HG03135 (cell line): ENCODE results near the gene STK33.

Experiments
- ATAC-seq: cut with Tn5 transposase; IDR thresholded peaks from one replicate; pipeline ENCODE4 v1.9.1; 2021; ENCODE audit warnings: mild to moderate bottlenecking, moderate library complexity; ENCODE audit not compliant: unreplicated experiment

The STK33 gene

DNA sequence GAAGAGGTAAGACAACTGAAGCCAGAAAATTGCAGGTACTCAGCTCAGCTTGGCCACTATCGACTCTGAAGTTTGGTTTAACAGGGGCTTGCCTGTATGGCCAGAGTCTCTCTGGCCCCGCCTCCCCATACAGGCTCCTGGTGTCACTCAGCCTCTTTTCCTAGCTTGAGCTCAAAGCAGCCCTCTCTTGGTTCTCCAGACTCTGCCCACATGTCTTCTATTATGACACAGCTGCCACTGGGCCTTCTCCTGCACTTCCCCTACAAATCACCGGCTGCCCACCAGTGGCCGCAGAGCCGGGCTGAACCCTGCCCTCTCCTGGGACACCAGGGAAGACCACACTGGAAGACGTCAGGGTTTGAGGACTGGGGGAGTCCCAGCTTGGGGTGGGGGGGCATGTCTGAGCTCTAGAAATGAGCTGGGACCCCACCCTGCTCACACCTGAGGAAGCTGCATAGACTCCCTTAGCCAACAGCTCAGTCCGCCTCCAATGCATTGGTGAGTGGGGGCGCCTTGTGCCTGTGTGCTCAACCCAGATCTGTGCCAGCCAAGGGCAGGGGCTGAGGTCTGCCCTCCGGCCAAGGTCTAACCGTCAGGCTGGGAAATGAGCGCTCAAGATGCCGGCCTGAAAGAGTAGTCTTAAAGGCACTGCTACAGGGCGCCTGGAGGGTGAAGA, 236.0 kb downstream of the STK33 start:
- no peak for ATAC-seq

GRCh38 chr11:8357505-8357888, 236.5 kb downstream of the STK33 start:
- ATAC-seq, result no peak

- ATAC-seq, result no peak
These were observed 237.1 kb downstream of the STK33 start for GRCh38 chr11:8356721-8357504.

- no peak for ATAC-seq
These were observed 237.8 kb downstream of the STK33 start for GRCh38 chr11:8356216-8356615.

DNA sequence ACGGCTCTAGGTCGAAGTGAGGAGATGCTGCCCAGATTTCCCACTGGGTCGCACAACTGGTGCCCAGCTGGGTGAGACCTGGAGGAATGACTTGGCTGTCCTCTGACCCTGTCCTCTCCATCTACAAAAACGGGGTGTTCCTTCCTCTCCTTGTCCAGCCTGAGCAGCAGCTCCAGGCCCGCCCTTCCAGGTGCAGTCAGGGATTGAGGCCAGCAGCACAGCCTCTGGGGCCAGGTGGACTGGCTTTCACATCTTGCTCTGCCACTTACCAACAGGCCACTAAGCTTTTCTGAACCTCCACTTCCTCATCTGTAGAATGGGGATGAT, 238.6 kb downstream of the STK33 start:
- ATAC-seq, result no peak

DNA sequence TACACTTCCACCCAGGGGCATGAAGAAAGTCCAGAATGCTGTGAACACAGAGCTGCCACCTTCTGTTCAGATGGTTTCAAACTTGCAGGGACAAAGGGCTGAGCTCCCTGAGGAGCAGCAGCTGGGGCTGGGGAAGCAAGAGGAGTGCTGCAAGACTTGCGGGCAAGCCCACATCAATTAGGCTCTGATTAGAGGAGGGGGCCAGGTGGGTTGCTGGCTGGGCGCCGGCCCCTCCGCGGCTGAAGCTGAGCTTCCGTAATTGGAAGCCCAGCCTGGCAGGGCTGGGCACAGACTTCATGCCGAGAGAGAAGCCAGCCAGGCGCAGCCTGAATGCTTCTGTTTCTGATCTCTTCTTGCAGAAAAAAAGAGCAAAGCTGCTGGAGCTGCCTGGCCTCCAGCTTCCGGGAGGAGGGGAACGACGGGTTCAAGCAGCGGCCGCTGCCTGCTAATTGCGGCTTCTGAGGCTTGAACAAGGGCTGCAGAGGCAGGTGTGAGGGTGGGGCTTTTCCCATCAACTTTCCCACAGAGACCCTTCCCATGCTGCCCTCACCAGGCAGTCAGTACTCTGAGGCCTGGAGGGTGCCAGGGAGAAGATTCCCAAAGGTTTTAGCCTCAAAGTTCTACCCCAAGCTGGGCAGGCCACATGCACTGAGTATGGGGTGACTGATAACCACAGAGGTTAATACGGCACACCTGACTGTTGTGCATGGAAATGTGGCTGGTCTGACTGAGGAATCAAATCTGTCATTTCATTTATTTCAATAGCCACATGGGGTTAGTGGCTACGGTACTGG, 239.2 kb downstream of the STK33 start:
- ATAC-seq, result no peak

GRCh38 chr11:8352876-8353505, 241.0 kb downstream of the STK33 start:
- no peak for ATAC-seq

- ATAC-seq, result no peak
These were observed 241.7 kb downstream of the STK33 start for GRCh38 chr11:8352103-8352875.

GRCh38 chr11:8351223-8351622, 242.8 kb downstream of the STK33 start:
- ATAC-seq, result no peak

- ATAC-seq, result no peak
These were observed 246.1 kb downstream of the STK33 start for GRCh38 chr11:8347978-8348377.

DNA sequence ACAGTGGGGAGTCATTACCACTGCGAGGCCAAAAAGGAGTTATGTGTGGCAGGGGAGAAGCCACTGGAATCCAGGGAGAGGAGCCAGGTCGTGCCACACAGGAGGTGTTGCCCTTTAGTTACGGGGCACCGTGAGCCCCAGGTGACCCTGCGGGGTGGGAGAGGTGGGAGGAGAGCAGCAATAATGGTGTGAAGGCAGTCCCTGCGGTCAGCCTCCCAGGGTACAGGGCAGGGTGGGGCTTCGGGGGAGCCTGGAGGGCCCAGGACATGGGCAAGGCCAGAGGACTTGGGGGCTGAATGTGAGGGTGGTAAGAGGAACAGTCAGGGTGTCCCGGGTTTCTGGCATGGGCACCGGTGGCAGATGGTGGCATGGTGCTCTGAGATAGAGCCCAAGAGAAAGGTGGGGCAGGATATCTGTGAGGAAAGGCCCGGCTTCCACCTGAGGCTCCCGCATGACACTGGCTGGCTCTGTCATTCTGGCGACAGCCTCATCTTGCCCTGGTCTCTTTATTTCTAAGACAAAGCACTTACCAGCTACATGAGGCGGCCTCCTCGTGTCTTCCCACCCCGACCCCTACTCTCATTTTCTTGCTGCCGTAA, 247.8 kb downstream of the STK33 start:
- no peak for ATAC-seq

GRCh38 chr11:8345179-8345578, 248.8 kb downstream of the STK33 start:
- ATAC-seq, result no peak

DNA sequence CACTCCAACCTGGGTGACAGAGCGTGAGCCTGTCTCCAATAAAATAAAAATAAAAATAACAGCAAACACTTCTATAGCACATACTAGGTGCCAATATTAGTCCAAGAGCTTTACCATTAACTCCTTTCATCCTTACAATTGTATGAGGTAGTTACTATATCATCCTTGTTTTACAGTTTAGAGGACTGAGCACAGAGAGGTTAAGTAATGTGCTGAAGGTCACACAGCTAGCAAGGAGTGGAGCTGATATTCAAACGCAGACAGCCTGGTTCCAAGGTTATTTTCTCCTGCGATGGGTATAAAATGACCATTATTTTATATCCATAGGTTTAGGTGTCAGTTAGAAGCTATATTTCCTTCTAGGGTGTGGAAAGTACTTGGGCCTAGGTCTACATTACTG, 249.7 kb downstream of the STK33 start:
- no peak for ATAC-seq

DNA sequence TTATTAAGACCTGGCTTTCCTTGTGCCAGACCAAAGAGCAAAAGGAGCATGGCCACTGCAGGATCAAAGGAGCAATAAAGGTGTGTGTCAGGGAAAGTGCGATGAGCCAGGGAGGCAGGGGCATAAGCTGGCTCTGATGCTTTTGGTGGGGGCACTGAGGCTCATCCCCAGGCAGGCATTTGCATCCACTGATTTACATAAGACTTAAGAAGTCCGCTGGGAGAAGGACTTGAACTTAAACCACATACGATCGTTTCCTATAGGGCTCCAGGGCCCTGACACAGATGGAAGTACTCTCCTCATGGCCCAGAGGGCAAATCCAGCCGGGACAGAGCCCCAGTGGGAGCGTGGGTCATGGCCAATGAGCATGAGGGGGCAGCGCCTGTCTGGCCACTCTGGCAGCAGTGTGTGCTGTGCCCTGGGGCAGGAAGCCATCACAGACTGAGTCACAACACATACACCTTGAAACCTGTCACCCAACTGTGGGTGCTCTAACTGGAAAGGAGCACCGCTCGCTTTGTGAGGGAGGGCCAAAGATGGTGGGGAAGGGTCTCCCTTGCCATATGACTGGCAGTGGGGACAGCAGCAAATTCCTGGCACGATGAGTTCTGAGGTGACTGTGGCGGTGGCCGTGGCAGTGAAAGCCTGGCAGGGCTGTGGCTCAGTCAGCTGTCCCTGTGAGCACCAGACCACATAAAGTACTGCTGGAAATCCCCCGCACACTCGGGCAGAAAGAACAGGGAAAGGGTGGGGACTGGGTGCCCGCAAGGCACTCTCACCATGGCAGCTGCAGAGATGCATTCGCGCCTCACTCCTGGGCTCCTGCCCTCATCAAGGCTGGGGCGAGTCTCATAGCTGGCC, 251.0 kb downstream of the STK33 start:
- no peak for ATAC-seq

DNA sequence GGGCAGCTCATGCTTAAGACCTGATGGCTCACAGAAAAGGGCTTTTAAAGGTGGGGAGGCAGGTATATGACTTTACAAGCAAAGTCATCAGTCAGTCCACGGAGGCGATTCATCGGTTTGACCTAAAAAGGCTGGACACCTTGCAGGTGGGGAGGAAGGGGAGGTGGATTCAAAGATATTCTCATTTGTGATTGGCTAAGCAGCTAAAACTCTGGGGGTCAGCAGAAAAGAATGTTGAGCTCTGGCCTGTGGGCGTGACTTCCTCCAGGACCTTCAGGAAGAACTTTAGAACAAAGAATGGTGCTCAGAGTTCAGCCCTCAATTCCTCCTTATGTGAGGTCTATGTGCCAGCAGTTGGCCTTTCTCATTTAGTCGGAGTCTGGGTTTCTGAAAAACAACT, 252.0 kb downstream of the STK33 start:
- no peak for ATAC-seq
